IMR-90 (cell line): ENCODE measurements around the gene RIC8A. TPM values are rescaled to one million over a fixed set of nuclear protein-coding genes. Genes with fewer than 3 reads are reported as not detected.

Source experiments
- ATAC-seq: fragments of 200-7000 bp; cut with Tn5 transposase; 2 replicates; pipeline ENCODE4 v1.9.1; 2020; ENCODE audit warnings: low read depth, mild to moderate bottlenecking, moderate library complexity
- BruUV-seq: library from RNA; stranded (reverse); fragments of 400-500 nt; replicated peaks from 2 replicates; lab custom pipeline; 2021; lab: Mats Ljungman, UMichigan
- CTCF ChIA-PET: fragments of 300-600 bp; formaldehyde crosslinking; extraction: SDS; loops from one replicate; lab custom pipeline; 2021; ENCODE audit warnings: antibody characterized with exemption; lab: Yijun Ruan, JAX
- POLR2A ChIA-PET: fragments of 300-600 bp; sonication (Branson Sonifier 250); formaldehyde crosslinking; loops from one replicate; lab custom pipeline; 2022; ENCODE audit warnings: antibody characterized with exemption; ENCODE audit not compliant: unreplicated experiment; lab: Charles Lee
- DNase-seq: peaks from one replicate; pipeline ENCODE4 v3.0.0; 2013
- H2AFZ ChIP-seq: replicated peaks from 2 replicates; pipeline ENCODE3; 2013; ENCODE audit warnings: low read length, mild to moderate bottlenecking; ENCODE audit not compliant: poor library complexity
- H2AK5ac ChIP-seq: 2 replicates; pipeline ENCODE4 v1.6.1; 2013; ENCODE audit warnings: low read depth, low read length, inconsistent platforms
- H2AK9ac ChIP-seq: replicated peaks from 2 replicates; pipeline ENCODE3; 2013; ENCODE audit warnings: mild to moderate bottlenecking, low read depth, low read length, moderate library complexity; ENCODE audit not compliant: poor library complexity
- H2BK120ac ChIP-seq: 2 replicates; pipeline ENCODE4 v1.6.1; 2013; ENCODE audit warnings: low read depth, low read length, inconsistent platforms
- H2BK15ac ChIP-seq: 3 replicates; pipeline ENCODE4 v1.6.1; 2013; ENCODE audit warnings: low read depth, low read length, inconsistent platforms
- H2BK20ac ChIP-seq: 2 replicates; pipeline ENCODE4 v1.6.1; 2013; ENCODE audit warnings: low read depth, mild to moderate bottlenecking, inconsistent platforms, low read length, moderate library complexity
- H2BK5ac ChIP-seq: 2 replicates; pipeline ENCODE4 v1.6.1; 2013; ENCODE audit warnings: mild to moderate bottlenecking, low read depth, low read length, inconsistent platforms; ENCODE audit not compliant: poor library complexity, severe bottlenecking
- H3K14ac ChIP-seq: replicated peaks from 2 replicates; pipeline ENCODE4 v1.6.1; 2013; ENCODE audit warnings: low read depth, low read length, inconsistent platforms
- H3K18ac ChIP-seq: 2 replicates; pipeline ENCODE4 v1.6.1; 2013; ENCODE audit warnings: low read depth, low read length, control low read depth
- H3K23ac ChIP-seq: 2 replicates; pipeline ENCODE4 v1.6.1; 2013; ENCODE audit warnings: low read depth, low read length, inconsistent platforms
- H3K27ac ChIP-seq: 2 replicates; pipeline ENCODE4 v1.5.1; 2013; ENCODE audit warnings: mild to moderate bottlenecking, control low read depth, low read length; ENCODE audit not compliant: insufficient read depth
- H3K27me3 ChIP-seq: 2 replicates; pipeline ENCODE4 v1.6.1; 2013; ENCODE audit warnings: low read length; ENCODE audit not compliant: control insufficient read depth, insufficient read depth
- H3K36me3 ChIP-seq: 2 replicates; pipeline ENCODE4 v1.6.1; 2013; ENCODE audit warnings: low read length, mixed read lengths; ENCODE audit not compliant: control insufficient read depth, insufficient read depth
- H3K4ac ChIP-seq: 2 replicates; pipeline ENCODE4 v1.6.1; 2013; ENCODE audit warnings: low read depth, low read length, inconsistent platforms
- H3K4me1 ChIP-seq: 2 replicates; pipeline ENCODE4 v1.6.1; 2013; ENCODE audit warnings: low read length, mixed read lengths; ENCODE audit not compliant: control insufficient read depth, insufficient read depth
- H3K4me2 ChIP-seq: 2 replicates; pipeline ENCODE4 v1.6.1; 2013; ENCODE audit warnings: low read depth, mild to moderate bottlenecking, control low read depth, low read length, moderate library complexity
- H3K4me3 ChIP-seq: 2 replicates; pipeline ENCODE4 v1.5.1; 2013; ENCODE audit warnings: low read depth, mild to moderate bottlenecking, control low read depth, low read length, moderate library complexity; ENCODE audit not compliant: insufficient read depth
- H3K56ac ChIP-seq: 2 replicates; pipeline ENCODE4 v1.6.1; 2013; ENCODE audit warnings: low read length, inconsistent platforms; ENCODE audit not compliant: insufficient read depth; ENCODE audit errors: extremely low read depth
- H3K79me1 ChIP-seq, 2 experiments: 2 replicates each; pipeline ENCODE4 v1.6.1; 2013; ENCODE audit warnings: low read length in 2 of 2, inconsistent platforms in 1 of 2, low read depth in 1 of 2
- H3K9ac ChIP-seq: 2 replicates; pipeline ENCODE4 v1.6.1; 2013; ENCODE audit warnings: low read depth, low read length, control low read depth
- H3K9me1 ChIP-seq: 2 replicates; pipeline ENCODE4 v1.6.1; 2013; ENCODE audit warnings: low read length, inconsistent platforms; ENCODE audit not compliant: insufficient read depth
- H3K9me3 ChIP-seq: 2 replicates; pipeline ENCODE4 v1.6.1; 2013; ENCODE audit warnings: low read length; ENCODE audit not compliant: control insufficient read depth, insufficient read depth
- H4K20me1 ChIP-seq: 2 replicates; pipeline ENCODE4 v1.6.1; 2013; ENCODE audit warnings: low read length, inconsistent platforms; ENCODE audit not compliant: insufficient read depth
- H4K5ac ChIP-seq: 2 replicates; pipeline ENCODE4 v1.6.1; 2013; ENCODE audit warnings: mild to moderate bottlenecking, low read depth, low read length, control low read depth
- H4K8ac ChIP-seq, 2 experiments: 2 replicates each; pipeline ENCODE4 v1.6.1; 2013; ENCODE audit warnings: low read depth in 2 of 2, low read length in 2 of 2, control low read depth in 1 of 2, inconsistent platforms in 1 of 2
- H4K91ac ChIP-seq: 2 replicates; pipeline ENCODE4 v1.6.1; 2013; ENCODE audit warnings: low read depth, low read length, inconsistent platforms; ENCODE audit not compliant: insufficient read depth
- BHLHE40 ChIP-seq: fragments of 150-350 bp; IDR thresholded peaks from 2 replicates; pipeline ENCODE4 v1.6.1; 2016; ENCODE audit warnings: mild to moderate bottlenecking, low read depth, low read length
- CEBPB ChIP-seq: IDR thresholded peaks from 2 replicates; pipeline ENCODE4 v1.6.1; 2012; ENCODE audit warnings: low read depth, low read length, improper control_type of control experiment
- CHD1 ChIP-seq: IDR thresholded peaks from 2 replicates; pipeline ENCODE4 v1.6.1; 2012; ENCODE audit warnings: low read depth, low read length, improper control_type of control experiment
- FOS ChIP-seq: fragments of 150-350 bp; IDR thresholded peaks from 2 replicates; pipeline ENCODE4 v1.6.1; 2016; ENCODE audit warnings: low read depth, low read length
- MAFK ChIP-seq: IDR thresholded peaks from 2 replicates; pipeline ENCODE4 v1.6.1; 2012; ENCODE audit warnings: low read depth, low read length, improper control_type of control experiment
- MAZ ChIP-seq: IDR thresholded peaks from 2 replicates; pipeline ENCODE4 v1.6.1; 2012; ENCODE audit warnings: low read depth, mild to moderate bottlenecking, low read length, improper control_type of control experiment, moderate library complexity, borderline replicate concordance
- MXI1 ChIP-seq: IDR thresholded peaks from 2 replicates; pipeline ENCODE4 v1.6.1; 2012; ENCODE audit warnings: low read depth, mild to moderate bottlenecking, low read length, moderate library complexity, borderline replicate concordance
- NFE2L2 ChIP-seq: fragments of 150-350 bp; IDR thresholded peaks from 2 replicates; pipeline ENCODE4 v1.6.1; 2016; ENCODE audit warnings: low read depth, mild to moderate bottlenecking, low read length
- POLR2A ChIP-seq: IDR thresholded peaks from 2 replicates; pipeline ENCODE4 v1.6.1; 2012; ENCODE audit warnings: mild to moderate bottlenecking, low read depth, low read length
- RAD21 ChIP-seq: IDR thresholded peaks from 2 replicates; pipeline ENCODE4 v1.6.1; 2012; ENCODE audit warnings: low read length, improper control_type of control experiment
- RCOR1 ChIP-seq: IDR thresholded peaks from 2 replicates; pipeline ENCODE4 v1.6.1; 2012; ENCODE audit warnings: mild to moderate bottlenecking, low read length, improper control_type of control experiment; ENCODE audit not compliant: insufficient replicate concordance
- RFX5 ChIP-seq: IDR thresholded peaks from 2 replicates; pipeline ENCODE4 v1.8.0; 2012; ENCODE audit warnings: low read depth, mild to moderate bottlenecking, low read length, moderate library complexity
- SMC3 ChIP-seq: fragments of 150-350 bp; IDR thresholded peaks from 2 replicates; pipeline ENCODE4 v1.6.1; 2016; ENCODE audit warnings: low read depth, mild to moderate bottlenecking, antibody characterized with exemption, low read length, moderate library complexity
- WGBS, 2 experiments: methylation state at CpG; one replicate each; pipeline versions ENCODE4 v1.1.5 to v1.1.7; 2013; ENCODE audit warnings: missing lambda C conversion rate in 2 of 2; ENCODE audit not compliant: insufficient read length in 1 of 2; ENCODE audit errors: extremely low coverage in 2 of 2; 5-methylcytosine and 5-hydroxymethylcytosine counted together
- dilution Hi-C: fragments of 300-500 bp; cut with HindIII; formaldehyde crosslinking; loops from one replicate; pipeline ENCODE4 v1.14.3; 2018; ENCODE audit warnings: low sequenced_read_pairs; ENCODE audit not compliant: unreplicated experiment
- in situ Hi-C: fragments of 300-500 bp; cut with MboI; formaldehyde crosslinking; loops from 3 replicates; pipeline ENCODE4 v1.14.3; 2019; ENCODE audit warnings: low sequenced_read_pairs, inconsistent platforms, mixed read lengths
- intact Hi-C: fragments of 100-400 bp; cut with micrococcal nuclease; formaldehyde crosslinking; loops from 2 replicates; pipeline ENCODE4 v1.10.0; 2022
- polyA plus RNA-seq, 3 experiments: library from polyadenylated mRNA; depleted of rRNA; stranded (reverse); fragments of >200 nt; gene quantifications; 2 replicates each; pipeline ENCODE4 v1.2.3, GENCODE V29; 2012; ENCODE audit warnings: low replicate concordance in 1 of 3
- total RNA-seq: library from RNA; depleted of rRNA; stranded (reverse); fragments of >200 nt; gene quantifications from 2 replicates; pipeline ENCODE4 v1.2.3, GENCODE V29; 2012

RIC8A gene
- total and polyA plus RNA-seq, 2 of the 4 experiments (the other 2 are of a cell fraction): 129 to 188 TPM

DNA sequence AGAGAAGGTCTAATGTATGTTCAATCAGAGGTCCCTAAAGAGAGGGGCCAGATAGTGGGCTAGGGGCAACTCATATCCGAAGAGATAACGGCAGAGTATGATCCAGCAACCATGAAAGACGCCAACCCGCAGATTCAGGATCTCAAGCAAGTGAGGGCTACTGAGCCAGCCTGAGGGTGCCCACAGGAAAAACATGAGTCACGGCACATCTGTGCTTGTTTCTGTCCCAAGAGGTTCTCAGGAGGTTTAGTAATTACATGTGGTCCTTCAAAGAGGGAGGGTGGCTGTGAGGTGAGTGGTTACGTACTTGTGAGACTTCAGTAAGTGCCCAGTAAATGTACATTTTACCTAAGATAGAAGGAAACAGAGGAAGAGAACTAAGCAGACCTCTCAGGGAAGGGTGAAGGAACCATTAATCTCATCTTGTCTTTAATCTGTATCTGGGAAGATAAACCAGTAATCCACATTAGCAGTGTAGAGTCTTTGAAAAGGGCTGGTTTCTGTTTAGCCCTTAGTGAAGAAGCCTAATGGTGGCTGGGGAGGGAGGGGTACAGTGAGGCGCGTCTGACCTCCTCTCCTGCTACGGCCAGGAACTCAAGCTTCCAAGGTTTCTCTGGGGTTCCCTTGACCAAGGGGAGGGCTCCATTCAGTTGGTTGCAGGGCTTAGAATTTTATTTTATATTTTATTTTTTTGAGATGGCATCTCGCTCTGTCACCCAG is 18.4 kb downstream of the RIC8A start:
- intact Hi-C loops (no loop called here), in situ Hi-C loops (loop anchor here (10.0 kb wide), 1 partner anchor 59 kb away; the partner anchor contains the start of gene PGGHG), dilution Hi-C loops (no loop called here)
- no peak overlapping the region for H2BK20ac ChIP-seq
- no TSS peak for BruUV-seq
- H3K4me2 ChIP-seq: no peak overlapping the region
- no peak overlapping the region for H2AK5ac ChIP-seq
- peaks cover 8 to 29% of the 10 kb centered on the region in 2 experiments; a peak in 3 of 4 replicates for H3K79me1 ChIP-seq
- CTCF ChIA-PET: no interaction called here
- POLR2A ChIA-PET: no interaction called here
- H3K36me3 ChIP-seq: peaks cover 9% of the 10 kb centered on the region
- no peak overlapping the region; the same call in 1 of the 2 replicates for H3K23ac ChIP-seq
- H3K14ac ChIP-seq: no peak overlapping the region
- no peak overlapping the region for H2AK9ac ChIP-seq
- DNase-seq: peak; percentile 50
- no peak for ATAC-seq
- no peak overlapping the region for H3K18ac ChIP-seq
- H4K8ac ChIP-seq: no peak overlapping the region
- H3K56ac ChIP-seq: no peak overlapping the region
- no peak overlapping the region for H2AFZ ChIP-seq
- peaks cover 3% of the 10 kb centered on the region; the same call in 1 of the 2 replicates for H4K20me1 ChIP-seq
- WGBS, 2 experiments: 100% methylated on average over 2 of the region's 10 CpGs; no CpG with 5 or more reads in 1 of the 2 experiments
- H3K4ac ChIP-seq: no peak overlapping the region
- H2BK15ac ChIP-seq: no peak overlapping the region
- no peak overlapping the region for H2BK5ac ChIP-seq
- H3K9me1 ChIP-seq: no peaks in the 10 kb centered on the region
- TF ChIP-seq SMC3 (no peak), CHD1 (no peak), RFX5 (no peak), POLR2A (no peak), NFE2L2 (no peak), RCOR1 (no peak), RAD21 (no peak), CEBPB (no peak), BHLHE40 (no peak), FOS (no peak), MAZ (no peak), MAFK (no peak), MXI1 (no peak)
- no peak overlapping the region for H4K5ac ChIP-seq
- no peak overlapping the region for H3K4me3 ChIP-seq
- no peak overlapping the region for H2BK120ac ChIP-seq
- no peak overlapping the region for H3K27ac ChIP-seq
- H4K91ac ChIP-seq: no peak overlapping the region
- no peak overlapping the region for H3K9ac ChIP-seq
- H3K9me3 ChIP-seq: no peaks in the 10 kb centered on the region
- no peaks in the 10 kb centered on the region for H3K27me3 ChIP-seq
- H3K4me1 ChIP-seq: peaks cover 3% of the 10 kb centered on the region; the same call in 1 of the 2 replicates
